B cell (primary cell): ENCODE measurements around the gene TXNDC5. TPM values are rescaled to one million over a fixed set of nuclear protein-coding genes. Genes with fewer than 3 reads are reported as not detected.

Source experiments
- ATAC-seq: fragments of 200-7000 bp; cut with Tn5 transposase; one replicate; pipeline ENCODE4 v1.10.0; 2021; ENCODE audit warnings: low read depth, mild to moderate bottlenecking, moderate number of reproducible peaks, moderate library complexity
- CTCF ChIA-PET: fragments of 350-600 bp; sonication (Branson Sonifier 250); formaldehyde crosslinking; loops from one replicate; lab custom pipeline; 2021; ENCODE audit warnings: antibody characterized with exemption, inconsistent platforms; lab: Charles Lee
- POLR2A ChIA-PET: fragments of 350-600 bp; sonication (Branson Sonifier 250); formaldehyde crosslinking; loops from one replicate; lab custom pipeline; 2021; ENCODE audit warnings: antibody characterized with exemption; lab: Charles Lee
- DNase-seq: peaks from one replicate; pipeline ENCODE4 v3.0.0; 2013
- H2AFZ ChIP-seq: 2 replicates; pipeline ENCODE4 v1.6.1; 2012; ENCODE audit warnings: mild to moderate bottlenecking, low read depth, low read length; ENCODE audit not compliant: insufficient read depth, poor library complexity, severe bottlenecking
- H3K27ac ChIP-seq, 2 donors: 1 replicate in 1 of 2; 2 replicates in 1 of 2; pipeline ENCODE4 v1.5.1; 2012 to 2013; ENCODE audit warnings: low read length in 2 of 2, mild to moderate bottlenecking in 2 of 2, moderate library complexity in 1 of 2
- H3K27me3 ChIP-seq, 4 experiments: fragments of 200-600 bp in 1 of 4; sonication (generic) in 1 of 4; replicated peaks in 1 of 4; 1 replicate in 2 of 4; 2 replicates in 2 of 4; pipeline versions ENCODE4 v1.6.1 to v1.7.0; 2013 to 2016; ENCODE audit warnings: low read length in 3 of 4, mild to moderate bottlenecking in 2 of 4, mixed read lengths in 1 of 4, moderate library complexity in 1 of 4; ENCODE audit not compliant: insufficient read depth in 4 of 4, control insufficient read depth in 3 of 4; ENCODE audit errors: control extremely low read depth in 1 of 4
- H3K36me3 ChIP-seq, 2 experiments: replicated peaks in 1 of 2; 1 replicate in 1 of 2; 2 replicates in 1 of 2; pipeline versions ENCODE4 v1.6.1 to v1.7.1; 2013; ENCODE audit warnings: low read length in 1 of 2; ENCODE audit not compliant: insufficient read depth in 2 of 2, control insufficient read depth in 1 of 2; ENCODE audit errors: control extremely low read depth in 1 of 2, extremely low read depth in 1 of 2
- H3K4me1 ChIP-seq, 2 donors: fragments of 200-600 bp in 1 of 2; sonication (generic) in 1 of 2; 1 replicate in 1 of 2; 2 replicates in 1 of 2; pipeline versions ENCODE4 v1.5.1 to v1.6.1; 2013 to 2017; ENCODE audit warnings: low read length in 2 of 2; ENCODE audit not compliant: control insufficient read depth in 2 of 2, insufficient read depth in 2 of 2
- H3K4me2 ChIP-seq: replicated peaks from 2 replicates; pipeline ENCODE3; 2012; ENCODE audit warnings: mild to moderate bottlenecking, low read depth, low read length; ENCODE audit not compliant: poor library complexity, severe bottlenecking
- H3K4me3 ChIP-seq, 5 experiments: fragments of 200-600 bp in 1 of 5; sonication (generic) in 1 of 5; 1 replicate in 3 of 5; 2 replicates in 2 of 5; pipeline versions ENCODE4 v1.5.1 to v1.7.0; 2011 to 2016; ENCODE audit warnings: low read length in 4 of 5, mild to moderate bottlenecking in 4 of 5, low read depth in 2 of 5, control low read depth in 1 of 5, moderate library complexity in 1 of 5; ENCODE audit not compliant: insufficient read depth in 1 of 5; ENCODE audit errors: control extremely low read depth in 1 of 5, extremely low read depth in 1 of 5
- H3K79me2 ChIP-seq: fragments of 200-600 bp; sonication (generic); one replicate; pipeline ENCODE4 v1.6.0; 2016; ENCODE audit warnings: low read length; ENCODE audit not compliant: control insufficient read depth, insufficient read depth
- H3K9ac ChIP-seq: fragments of 200-600 bp; sonication (generic); 2 replicates; pipeline ENCODE4 v1.6.1; 2017; ENCODE audit warnings: mild to moderate bottlenecking, low read length, moderate library complexity
- H3K9me3 ChIP-seq, 3 donors: one replicate each; pipeline versions ENCODE4 v1.6.1 to v1.7.1; 2013; ENCODE audit warnings: low read length in 2 of 3; ENCODE audit not compliant: control insufficient read depth in 2 of 3, insufficient read depth in 1 of 3; ENCODE audit errors: control extremely low read depth in 1 of 3
- H4K20me1 ChIP-seq: 2 replicates; pipeline ENCODE4 v1.6.0; 2012; ENCODE audit warnings: mild to moderate bottlenecking, low read length; ENCODE audit not compliant: insufficient read depth, control insufficient read depth, poor library complexity, severe bottlenecking
- H3K27ac Mint-ChIP-seq: one replicate; pipeline ENCODE4 v1.8.0; 2021; ENCODE audit warnings: mixed read lengths
- H3K27me3 Mint-ChIP-seq: one replicate; pipeline ENCODE4 v1.8.0; 2021; ENCODE audit warnings: mixed read lengths
- H3K4me1 Mint-ChIP-seq: one replicate; pipeline ENCODE4 v1.8.0; 2021; ENCODE audit warnings: mixed read lengths
- H3K4me3 Mint-ChIP-seq: one replicate; pipeline ENCODE4 v1.8.0; 2021; ENCODE audit warnings: mixed read lengths
- H3K9me3 Mint-ChIP-seq: one replicate; pipeline ENCODE4 v1.8.0; 2022; ENCODE audit warnings: mixed read lengths; ENCODE audit not compliant: insufficient read depth
- CTCF ChIP-seq: fragments of 200-600 bp; IDR thresholded peaks from one replicate; pipeline ENCODE4 v1.8.0; 2022; ENCODE audit warnings: antibody characterized with exemption, mild to moderate bottlenecking
- EZH2 ChIP-seq: IDR thresholded peaks from 2 replicates; pipeline ENCODE4 v1.6.1; 2012; ENCODE audit warnings: borderline replicate concordance, low read depth, mild to moderate bottlenecking, moderate library complexity, low read length; ENCODE audit not compliant: insufficient read depth, poor library complexity, severe bottlenecking
- WGBS: methylation state at CpG from one replicate; pipeline ENCODE4 v1.1.5; 2013; ENCODE audit warnings: missing lambda C conversion rate; ENCODE audit not compliant: insufficient coverage; 5-methylcytosine and 5-hydroxymethylcytosine counted together
- intact Hi-C: fragments of 100-400 bp; cut with micrococcal nuclease; formaldehyde crosslinking; loops from one replicate; pipeline ENCODE4 v1.10.0; 2022
- polyA plus RNA-seq: library from polyadenylated mRNA; depleted of rRNA; stranded (reverse); fragments of >200 nt; gene quantifications from 2 replicates; pipeline ENCODE4 v1.2.3, GENCODE V29; 2012
- total RNA-seq, 2 donors: library from RNA; stranded (reverse); fragments of 120-200 nt in 1 of 2; gene quantifications; 1 replicate in 1 of 2; 2 replicates in 1 of 2; pipeline versions ENCODE4 v1.2.3 to v1.2.4, GENCODE V29; 2013 to 2022

The TXNDC5 gene
- total and polyA plus RNA-seq, 2 donors (not counting 1 experiment from before 2014, with no cell fraction given), result 62.6 to 91.9 TPM

GRCh38 chr6:7894262-7895124 is 16.1 kb downstream of the TXNDC5 start:
- no peaks in the 10 kb centered on the region for H3K9me3 Mint-ChIP-seq
- H3K79me2 ChIP-seq, result no peaks in the 10 kb centered on the region
- H3K9me3 ChIP-seq, result peaks cover 0 to 2% (median 0%) of the 10 kb centered on the region in 3 donors
- H3K4me1 ChIP-seq, result no peaks in the 10 kb centered on the region
- TF ChIP-seq CTCF (no peak), EZH2 (no peak)
- H4K20me1 ChIP-seq, result peaks cover 14% of the 10 kb centered on the region
- H3K4me3 Mint-ChIP-seq, result no peak overlapping the region
- peaks cover 1 to 96% of the 10 kb centered on the region in 2 experiments for H3K36me3 ChIP-seq
- intact Hi-C loops, result loop anchor here (5.0 kb wide), 1 partner anchor 323 kb away; no protein-coding TSS in a partner anchor
- ChIA-PET POLR2A (interaction anchor here (0.6 kb wide), 1 partner anchor 14 kb away, joined by 4 read pairs; no protein-coding TSS in a partner anchor), CTCF (interaction anchor here (1.7 kb wide), 1 partner anchor 172 kb away, joined by 5 read pairs; no protein-coding TSS in a partner anchor)
- no peak overlapping the region for H3K9ac ChIP-seq
- no peak for DNase-seq
- WGBS, result 96% methylated on average over 10 of the region's 13 CpGs
- no peak overlapping the region for H3K4me3 ChIP-seq
- no peak overlapping the region for H3K27ac ChIP-seq
- no peak overlapping the region for H3K27ac Mint-ChIP-seq
- H3K4me2 ChIP-seq, result no peak overlapping the region
- no peaks in the 10 kb centered on the region for H3K27me3 ChIP-seq
- no peaks in the 10 kb centered on the region for H3K27me3 Mint-ChIP-seq
- peaks cover 11% of the 10 kb centered on the region for H3K4me1 Mint-ChIP-seq
- no peak overlapping the region for H2AFZ ChIP-seq
- ATAC-seq, result no peak

DNA sequence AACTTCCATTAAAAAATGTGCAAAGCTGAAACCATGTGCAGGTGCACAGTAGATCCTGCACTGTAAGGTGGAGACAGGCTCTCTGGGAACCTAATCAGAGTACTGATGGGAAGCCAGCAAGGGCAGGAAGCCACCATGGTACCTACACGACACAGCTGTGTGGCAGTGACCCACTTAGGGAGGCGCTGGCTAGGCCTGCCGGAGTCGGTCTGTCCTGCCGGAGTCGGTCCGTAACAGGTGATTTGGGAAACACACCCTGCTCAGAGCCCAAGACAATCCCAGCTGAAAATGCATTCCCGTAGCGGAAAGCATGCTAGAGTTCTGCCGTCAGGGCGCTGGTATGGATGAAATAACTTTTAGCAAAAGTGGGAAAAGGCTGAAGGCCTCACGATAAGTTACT is 17.2 kb downstream of the TXNDC5 start:
- peaks cover 0 to 98% of the 10 kb centered on the region in 2 experiments for H3K36me3 ChIP-seq
- H3K27ac ChIP-seq, result no peak overlapping the region
- no peak overlapping the region for H3K4me2 ChIP-seq
- no peaks in the 10 kb centered on the region for H3K27me3 ChIP-seq
- H3K79me2 ChIP-seq, result no peaks in the 10 kb centered on the region
- no peaks in the 10 kb centered on the region for H3K4me1 ChIP-seq
- TF ChIP-seq EZH2 (no peak), CTCF (no peak)
- Mint-ChIP-seq H3K4me3 (no peak overlapping the region), H3K9me3 (no peaks in the 10 kb centered on the region), H3K27me3 (no peaks in the 10 kb centered on the region), H3K4me1 (peaks cover 7% of the 10 kb centered on the region), H3K27ac (no peak overlapping the region)
- peaks cover 0 to 2% (median 0%) of the 10 kb centered on the region in 3 donors for H3K9me3 ChIP-seq
- WGBS, result 97% methylated on average over 9 of the region's 12 CpGs
- H2AFZ ChIP-seq, result no peak overlapping the region
- ATAC-seq (no peak), DNase-seq (no peak)
- intact Hi-C loops, result no loop called here
- POLR2A ChIA-PET, result interaction anchor here (0.6 kb wide), 1 partner anchor 15 kb away, joined by 4 read pairs; no protein-coding TSS in a partner anchor
- no peak overlapping the region for H3K9ac ChIP-seq
- H3K4me3 ChIP-seq, result no peak overlapping the region
- peaks cover 14% of the 10 kb centered on the region for H4K20me1 ChIP-seq
- CTCF ChIA-PET, result interaction anchor here (0.7 kb wide), 1 partner anchor 231 kb away, joined by 3 read pairs; no protein-coding TSS in a partner anchor
